Skin epidermis (tissue), 12 donors: ENCODE measurements around the gene ATG2A.

Experiments used
- H3K27ac ChIP-seq, 21 experiments: fragments of 200-600 bp; sonication (generic) in 11 of 21; one replicate each; pipeline ENCODE4 v1.5.0; 2020; ENCODE audit warnings: mild to moderate bottlenecking in 3 of 21, inconsistent platforms in 2 of 21, moderate library complexity in 2 of 21
- H3K4me3 ChIP-seq, 7 experiments: fragments of 200-600 bp; sonication (generic) in 2 of 7; one replicate each; pipeline ENCODE4 v1.5.0; 2020; ENCODE audit warnings: inconsistent platforms in 2 of 7, mild to moderate bottlenecking in 2 of 7, moderate library complexity in 1 of 7

Gene ATG2A

DNA sequence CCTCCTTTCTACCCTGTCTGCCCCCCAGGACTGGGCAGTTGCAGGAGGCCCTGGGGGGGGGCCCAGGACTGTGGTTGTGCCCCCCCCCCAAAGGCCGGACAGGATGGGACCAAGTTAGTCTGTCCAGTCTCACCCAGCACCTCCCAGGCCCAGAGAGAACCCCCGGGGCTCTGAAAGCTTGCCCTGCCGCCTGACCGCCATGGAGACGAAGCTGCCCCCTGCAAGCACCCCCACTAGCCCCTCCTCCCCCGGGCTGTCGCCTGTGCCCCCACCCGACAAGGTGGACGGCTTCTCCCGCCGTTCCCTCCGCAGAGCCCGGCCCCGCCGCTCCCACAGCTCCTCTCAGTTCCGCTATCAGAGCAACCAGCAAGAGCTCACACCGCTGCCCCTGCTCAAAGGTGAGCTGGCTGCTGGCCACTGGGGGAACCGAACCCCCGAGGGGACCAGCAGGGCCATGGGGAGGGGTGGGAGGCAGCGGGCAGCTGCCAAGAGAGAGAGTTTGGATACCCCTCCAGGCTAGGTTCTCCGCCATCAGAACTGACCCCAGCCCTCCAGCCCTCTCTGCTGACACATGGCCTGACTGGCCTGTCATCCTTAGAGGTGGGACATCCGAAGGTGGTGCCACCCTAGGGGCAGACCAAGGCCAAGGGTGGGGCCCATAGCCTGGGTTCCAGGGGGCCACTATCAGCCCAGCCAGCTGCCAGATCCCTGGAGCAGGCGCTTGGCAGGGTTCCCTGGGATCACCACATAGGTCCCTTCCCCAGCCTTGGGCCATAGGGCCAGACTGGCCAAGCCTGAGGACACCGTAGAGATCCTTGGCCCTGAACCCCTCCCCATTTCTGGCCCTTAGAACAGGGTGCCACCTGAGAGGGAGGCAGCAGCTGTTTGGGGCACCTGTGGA lies 8.8 kb upstream of the ATG2A start:
- peak overlapping the region in 8 of 21 experiments; percentile 6 to 95 (median 92) for H3K27ac ChIP-seq

DNA sequence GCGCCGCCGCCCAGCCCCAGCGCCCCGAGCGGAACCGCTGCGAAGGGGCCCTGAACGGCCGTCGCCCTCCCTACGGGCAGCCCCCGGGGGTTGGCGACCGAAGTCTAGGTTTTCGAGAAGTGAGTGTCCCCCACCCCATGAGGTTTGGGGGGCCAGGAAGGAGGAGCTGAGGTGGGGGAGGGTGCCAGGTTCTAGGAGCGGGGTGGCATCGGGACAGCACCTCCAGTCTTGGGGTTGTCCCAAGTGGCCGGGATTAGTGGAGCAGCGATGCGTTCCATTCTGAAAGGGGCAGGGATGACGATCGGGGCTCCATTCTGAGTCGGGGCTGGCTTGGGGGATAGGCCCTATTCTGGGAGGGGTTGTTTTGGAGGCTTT lies 7.9 kb upstream of the ATG2A start:
- H3K27ac ChIP-seq, result peak overlapping the region; percentile 32 to 98 (median 94)
- peak overlapping the region; percentile 67 to 99 (median 92) for H3K4me3 ChIP-seq

More for the DNA sequence above, 8.8 kb upstream of the ATG2A start:
- H3K4me3 ChIP-seq, result peak overlapping the region; percentile 67 to 99 (median 92)

DNA sequence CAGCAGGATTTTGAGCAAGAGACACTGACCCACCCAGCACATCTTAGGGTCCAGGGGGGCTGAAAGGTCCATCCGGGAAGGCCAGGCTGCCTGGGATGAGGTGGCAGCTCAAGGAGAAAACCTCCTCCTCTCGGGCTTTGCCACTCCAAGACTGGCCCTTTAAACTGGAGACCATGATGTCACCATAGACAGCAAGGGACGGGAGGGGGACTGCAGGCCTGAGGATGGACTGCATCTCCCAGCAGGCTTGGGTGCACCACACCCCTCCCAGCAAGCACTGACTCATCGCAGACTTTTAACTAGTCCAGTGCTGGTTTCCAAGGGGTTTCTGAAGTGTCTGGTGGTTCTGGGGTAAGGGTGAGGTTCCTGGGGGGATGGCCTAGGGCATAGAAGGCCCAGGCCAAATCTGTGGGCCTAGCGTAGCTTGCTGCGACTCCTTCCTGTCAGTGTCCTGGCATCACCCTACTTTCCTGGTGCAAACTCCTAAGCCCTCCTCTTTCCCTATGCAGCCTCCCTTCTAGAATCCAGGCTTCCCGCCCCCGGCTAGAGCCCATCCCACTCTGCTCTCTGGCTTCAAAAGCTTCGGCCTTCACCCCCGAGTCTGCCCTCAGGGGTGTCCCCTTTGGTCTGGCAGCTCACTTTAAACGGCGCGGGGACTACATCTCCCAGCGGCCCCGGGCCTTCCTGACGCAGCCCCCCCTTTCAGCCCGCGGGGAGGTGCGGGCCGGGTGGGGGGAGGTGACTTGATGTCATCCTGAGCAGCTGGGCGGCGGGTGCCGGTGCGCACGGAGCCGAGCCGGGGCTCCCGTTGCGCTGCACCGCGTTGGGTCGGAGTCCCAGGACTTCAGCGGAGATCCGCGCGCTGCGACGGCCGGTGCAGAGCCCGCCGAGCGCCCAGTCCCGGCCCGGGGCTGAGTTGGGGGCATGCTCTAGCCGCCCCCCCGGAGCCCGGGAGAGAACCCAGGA lies 7.2 kb upstream of the ATG2A start, which contains the start of gene PPP2R5B:
TSS of gene PPP2R5B (plus strand) at position 746 of the 966 bp plus-strand sequence. CDS start 1,046 bp downstream, outside the sequence.
- H3K27ac ChIP-seq, result peak within 1 kb of the TSS; percentile 54 to 98 (median 94)
- peak within 1 kb of the TSS; percentile 67 to 99 (median 92) for H3K4me3 ChIP-seq

DNA sequence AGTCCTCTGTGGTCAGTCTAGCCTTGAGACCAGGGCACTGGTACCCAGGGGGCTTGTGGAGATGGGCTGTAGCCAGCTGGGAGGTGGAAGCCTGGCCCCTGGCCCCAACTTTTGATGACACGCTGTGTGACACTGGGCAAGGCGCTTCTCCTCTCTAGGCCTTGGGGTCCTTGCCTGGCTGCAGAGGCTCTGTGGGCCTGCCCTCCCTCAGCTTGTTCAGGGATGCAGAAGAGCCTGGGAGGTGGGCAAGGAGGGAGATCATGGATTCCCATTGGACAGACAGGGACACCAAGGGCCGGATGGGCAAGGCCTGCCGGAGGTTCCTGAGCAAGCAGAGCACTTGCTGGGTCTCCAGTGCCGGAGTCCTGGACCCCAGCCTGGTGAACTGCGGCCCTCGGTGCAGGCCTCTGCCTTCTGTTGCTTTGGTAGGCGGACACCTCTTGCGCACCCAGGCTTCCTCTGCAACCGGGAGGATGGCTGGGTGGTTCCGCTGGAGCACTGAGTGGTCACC lies 6.2 kb upstream of the ATG2A start:
- peak overlapping the region in 7 of 21 experiments; percentile 14 to 96 (median 94) for H3K27ac ChIP-seq

DNA sequence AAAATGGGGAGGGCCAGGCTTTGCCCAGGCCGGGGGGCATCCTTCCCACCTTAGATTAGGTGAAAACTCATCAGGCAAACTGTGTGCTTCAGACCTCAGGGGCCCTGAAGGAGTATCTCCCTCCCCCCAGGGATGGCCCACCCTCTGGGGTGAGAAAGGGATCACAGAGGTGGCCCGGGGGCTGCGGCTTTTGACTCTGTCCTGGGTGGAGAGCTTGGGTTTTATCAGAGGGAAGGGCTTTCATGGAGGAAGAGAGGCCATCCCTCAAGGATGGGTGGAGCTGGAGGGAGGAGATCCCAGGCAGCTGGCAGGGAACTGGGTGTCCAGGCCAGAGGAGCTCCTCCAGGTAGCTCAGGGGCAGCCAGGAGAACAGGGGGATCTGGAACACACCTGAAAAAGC lies 4.4 kb upstream of the ATG2A start:
- no peak overlapping the region for H3K27ac ChIP-seq
- no peak overlapping the region for H3K4me3 ChIP-seq

More for the DNA sequence above, 6.2 kb upstream of the ATG2A start:
- H3K4me3 ChIP-seq, result no peak overlapping the region

DNA sequence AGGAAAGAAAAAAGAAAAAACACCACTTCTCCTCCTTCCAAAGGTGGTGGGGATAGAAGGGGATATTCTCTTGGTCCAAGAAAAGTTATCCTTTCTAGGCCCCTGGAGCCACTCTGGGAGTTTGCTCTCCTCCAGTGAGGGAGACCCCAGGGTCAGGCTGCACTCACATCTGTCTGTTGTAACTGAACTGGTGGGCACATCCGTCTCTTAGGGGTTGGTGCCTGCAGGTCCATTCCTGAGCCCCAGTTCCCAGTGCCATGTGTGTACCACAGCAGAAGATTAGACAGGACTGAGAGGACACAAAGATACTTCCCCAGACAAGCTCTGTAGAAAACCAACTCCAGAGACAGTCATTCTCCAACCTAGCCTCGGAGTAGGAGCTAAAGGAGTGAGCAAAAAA lies 3.1 kb upstream of the ATG2A start:
- Histone ChIP-seq H3K4me3 (no peak overlapping the region), H3K27ac (no peak overlapping the region)

DNA sequence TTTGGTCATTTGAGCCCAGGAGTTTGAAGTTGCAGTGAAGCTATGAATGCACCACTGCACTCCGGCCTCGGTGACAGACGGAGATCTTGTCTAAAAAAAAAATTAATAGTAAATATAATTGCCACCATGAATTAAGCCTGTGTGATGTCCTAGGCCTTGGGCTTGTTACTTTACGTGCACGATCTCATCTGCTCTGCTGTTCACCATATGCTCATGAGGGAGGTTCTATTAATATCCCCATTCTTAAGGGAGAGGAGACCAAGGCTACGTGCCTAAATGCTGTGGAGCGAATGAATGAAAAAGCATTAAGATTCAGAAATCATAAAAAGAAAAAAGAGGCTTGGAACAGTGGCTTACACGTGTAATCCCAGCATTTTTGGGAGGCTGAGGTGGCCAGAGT lies 2.6 kb upstream of the ATG2A start:
- no peak overlapping the region for H3K27ac ChIP-seq
- H3K4me3 ChIP-seq, result no peak overlapping the region

DNA sequence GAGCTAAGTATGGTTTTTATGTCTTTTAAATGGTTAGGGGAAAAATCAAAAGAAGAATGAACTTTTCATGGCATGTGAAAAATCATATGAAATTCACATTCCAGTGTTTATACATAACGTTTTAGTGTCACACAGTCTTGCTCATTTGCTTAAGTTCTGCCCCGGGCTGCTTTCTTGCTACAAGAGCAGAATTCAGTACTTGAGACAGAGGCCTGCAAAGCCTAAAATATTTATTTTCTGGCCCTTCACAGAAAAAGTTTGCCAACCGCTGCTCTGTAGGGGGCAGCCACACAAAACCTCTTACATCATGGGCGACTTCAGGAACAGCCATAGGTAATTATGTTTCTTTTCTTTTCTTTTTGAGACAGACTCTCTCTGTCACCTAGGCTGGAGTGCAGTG lies 1.0 kb upstream of the ATG2A start:
- H3K4me3 ChIP-seq, result peak overlapping the region in 6 of 7 experiments; percentile 16 to 87 (median 28)
- peak overlapping the region in 20 of 21 experiments; percentile 1 to 91 (median 62) for H3K27ac ChIP-seq

DNA sequence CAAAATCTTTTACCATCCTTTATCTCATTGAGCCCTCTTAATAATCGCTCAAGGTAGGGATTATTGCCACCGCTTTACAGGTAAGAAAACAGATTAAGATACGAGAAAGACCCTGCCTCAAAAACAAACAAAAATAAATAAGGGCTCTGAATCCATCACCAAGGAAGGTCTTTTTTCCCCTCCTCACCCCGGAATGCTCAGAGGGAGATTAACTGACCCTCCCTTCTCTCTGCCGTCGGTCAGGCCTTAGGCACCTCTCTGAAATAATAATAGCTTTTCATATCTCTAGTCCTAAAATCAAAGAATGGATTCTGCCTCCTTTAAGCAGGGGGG lies 620 bp upstream of the ATG2A start:
- H3K27ac ChIP-seq, result peak overlapping the region in 20 of 21 experiments; percentile 1 to 91 (median 65)
- peak overlapping the region; percentile 16 to 87 (median 29) for H3K4me3 ChIP-seq

DNA sequence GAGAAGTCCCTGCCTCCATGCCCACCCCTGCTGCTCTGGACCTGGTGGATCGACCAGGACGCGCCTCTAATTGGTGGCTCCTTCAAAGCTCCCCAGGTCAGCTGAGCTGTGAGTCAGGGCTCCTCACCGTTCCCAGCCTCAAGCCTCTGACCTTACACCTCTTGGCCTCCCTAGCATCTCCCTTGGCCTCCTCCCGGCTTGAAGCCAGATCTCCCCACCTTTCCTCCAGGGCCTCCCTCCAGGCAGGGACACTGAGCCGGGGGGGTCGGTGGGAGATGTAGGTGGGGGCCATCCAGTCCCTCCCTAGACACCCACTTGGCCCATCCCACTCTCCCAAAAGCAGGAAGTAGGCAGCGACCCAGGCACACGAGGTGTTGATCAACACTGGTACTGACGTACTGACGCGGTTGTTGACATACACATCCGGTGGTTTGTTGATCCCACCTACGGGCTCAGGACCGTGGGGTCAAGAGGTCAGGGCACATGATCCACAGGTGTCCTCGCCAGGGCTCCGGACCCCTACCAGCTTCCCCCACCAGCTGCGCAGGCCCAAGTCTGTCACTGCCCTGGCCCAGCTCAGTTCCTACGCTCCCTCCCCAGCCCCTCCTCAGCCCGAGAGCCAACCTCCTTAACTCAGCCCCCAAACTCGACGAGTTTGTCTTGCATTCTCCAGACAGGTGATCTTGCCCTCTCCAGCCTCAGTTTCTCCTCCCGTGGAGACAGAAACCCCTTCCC lies 802 bp downstream of the ATG2A start:
- peak overlapping the region; percentile 46 to 97 (median 82) for H3K4me3 ChIP-seq
- H3K27ac ChIP-seq, result peak overlapping the region; percentile 58 to 95 (median 86)

DNA sequence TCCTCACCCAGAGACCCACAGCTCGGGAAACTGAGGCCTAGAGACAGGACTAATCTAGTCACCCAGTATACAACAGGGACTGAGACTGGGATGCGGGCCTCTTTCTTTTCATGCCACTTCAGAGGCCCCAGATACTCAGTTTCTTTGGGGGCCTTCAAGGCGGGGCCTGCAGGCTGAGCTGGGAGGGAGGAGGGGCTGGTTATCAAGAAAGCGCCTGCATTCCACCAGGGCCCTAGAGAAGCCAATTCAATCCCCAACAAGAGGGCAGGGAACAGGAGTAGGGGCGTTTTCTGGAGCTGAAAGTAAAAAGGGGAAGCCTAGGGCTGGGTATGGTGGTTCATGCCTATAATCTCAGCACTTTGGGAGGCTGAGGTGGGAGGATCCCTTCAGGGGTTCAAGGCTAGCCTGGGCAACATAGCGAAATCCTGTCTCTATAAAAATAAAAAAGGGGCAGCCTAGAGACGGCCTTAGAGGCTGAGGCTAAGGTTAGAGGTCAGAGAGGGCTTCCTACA lies 1.6 kb downstream of the ATG2A start:
- H3K4me3 ChIP-seq, result peak overlapping the region in 4 of 7 experiments; percentile 67 to 87 (median 84)

DNA sequence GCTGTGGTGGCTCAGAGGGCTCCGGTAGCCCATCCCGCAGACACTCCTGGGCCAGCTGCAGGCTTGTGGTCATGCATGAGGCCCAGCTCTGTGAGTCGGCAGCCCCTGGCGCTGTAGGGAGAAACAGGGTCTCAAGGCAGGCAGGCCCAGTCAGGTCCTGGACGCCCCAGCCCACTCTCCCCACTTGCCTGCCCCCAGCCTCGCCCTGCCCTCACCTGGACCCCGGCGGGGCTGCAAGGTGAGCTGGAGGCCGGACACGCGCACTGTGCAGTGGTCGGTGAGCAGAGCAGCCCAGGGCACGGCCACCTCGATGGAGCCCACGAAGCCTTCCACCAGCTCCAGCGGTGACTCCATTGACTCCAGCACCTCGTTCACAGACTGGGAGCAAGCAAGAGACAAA lies 2.9 kb downstream of the ATG2A start:
- H3K27ac ChIP-seq, result no peak overlapping the region
- no peak overlapping the region for H3K4me3 ChIP-seq

More for the DNA sequence above, 1.6 kb downstream of the ATG2A start:
- H3K27ac ChIP-seq, result peak overlapping the region in 17 of 21 experiments; percentile 76 to 95 (median 88)

DNA sequence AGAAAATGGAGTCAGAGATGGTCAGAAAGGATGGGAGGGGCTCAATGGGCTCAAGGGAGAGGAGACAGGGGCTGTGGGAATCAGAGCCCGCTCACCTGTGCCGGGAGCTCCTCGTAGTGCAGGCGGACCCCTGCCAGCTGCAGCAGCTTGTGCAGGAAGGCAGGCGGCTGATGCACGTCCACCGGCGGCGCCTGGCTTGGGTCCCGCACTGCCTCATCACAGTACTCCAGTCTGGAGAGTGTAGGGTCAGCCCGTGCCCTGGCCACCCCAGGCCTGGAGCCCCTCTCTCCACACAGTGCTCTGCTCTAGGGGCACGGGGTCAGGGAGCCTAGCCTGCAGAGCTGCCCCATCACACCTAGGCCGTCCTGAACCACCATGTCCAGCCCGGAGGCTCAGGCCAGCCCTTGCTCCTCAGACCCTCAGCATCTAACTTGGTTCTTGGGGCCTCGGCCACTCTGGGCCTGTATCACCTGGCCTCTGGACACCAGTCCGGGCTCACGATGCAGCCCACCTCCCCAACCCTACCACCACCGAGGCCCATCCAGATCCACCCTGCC lies 3.8 kb downstream of the ATG2A start:
- H3K4me3 ChIP-seq, result no peak overlapping the region
- no peak overlapping the region for H3K27ac ChIP-seq

DNA sequence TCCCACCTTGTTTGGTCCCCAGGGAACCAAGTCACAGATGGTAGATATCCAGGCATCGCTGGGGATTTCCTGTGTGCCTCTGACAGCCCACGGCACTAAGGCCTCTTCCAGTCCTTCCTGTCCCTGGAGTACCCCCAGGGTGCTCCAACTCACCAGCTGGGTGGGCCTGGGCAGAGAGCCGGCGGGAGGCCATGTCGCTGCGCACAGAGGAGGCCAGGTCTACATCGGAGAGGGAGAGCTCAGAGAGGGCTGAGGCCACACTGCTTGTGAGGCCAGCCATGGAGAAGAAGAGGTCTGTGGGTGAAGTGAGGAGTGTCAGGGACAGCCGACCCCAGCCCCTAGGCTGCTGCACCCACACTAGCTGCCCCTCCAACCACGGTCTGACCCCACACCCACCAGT lies 5.3 kb downstream of the ATG2A start:
- Histone ChIP-seq H3K4me3 (no peak overlapping the region), H3K27ac (no peak overlapping the region)

DNA sequence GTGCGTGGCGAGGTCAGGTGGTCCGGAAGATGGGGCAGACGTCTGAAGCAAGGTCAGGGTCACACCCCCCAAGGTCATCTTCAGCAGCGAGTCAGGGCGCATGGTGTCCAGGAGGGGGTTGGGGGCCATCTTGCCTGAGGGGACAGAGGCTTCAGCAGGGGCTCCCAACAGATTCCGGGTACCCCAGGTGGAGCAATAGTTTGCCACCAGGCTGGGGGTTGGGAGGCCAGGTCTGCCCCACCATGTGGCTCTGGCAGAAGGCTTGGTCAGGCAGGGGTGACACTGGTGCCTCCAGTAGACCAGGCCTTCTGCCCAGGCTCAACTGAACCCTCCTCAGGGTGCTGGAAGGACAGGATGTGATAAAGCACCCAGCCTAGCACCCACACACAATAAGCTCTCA lies 5.9 kb downstream of the ATG2A start:
- Histone ChIP-seq H3K4me3 (no peak overlapping the region), H3K27ac (no peak overlapping the region)

DNA sequence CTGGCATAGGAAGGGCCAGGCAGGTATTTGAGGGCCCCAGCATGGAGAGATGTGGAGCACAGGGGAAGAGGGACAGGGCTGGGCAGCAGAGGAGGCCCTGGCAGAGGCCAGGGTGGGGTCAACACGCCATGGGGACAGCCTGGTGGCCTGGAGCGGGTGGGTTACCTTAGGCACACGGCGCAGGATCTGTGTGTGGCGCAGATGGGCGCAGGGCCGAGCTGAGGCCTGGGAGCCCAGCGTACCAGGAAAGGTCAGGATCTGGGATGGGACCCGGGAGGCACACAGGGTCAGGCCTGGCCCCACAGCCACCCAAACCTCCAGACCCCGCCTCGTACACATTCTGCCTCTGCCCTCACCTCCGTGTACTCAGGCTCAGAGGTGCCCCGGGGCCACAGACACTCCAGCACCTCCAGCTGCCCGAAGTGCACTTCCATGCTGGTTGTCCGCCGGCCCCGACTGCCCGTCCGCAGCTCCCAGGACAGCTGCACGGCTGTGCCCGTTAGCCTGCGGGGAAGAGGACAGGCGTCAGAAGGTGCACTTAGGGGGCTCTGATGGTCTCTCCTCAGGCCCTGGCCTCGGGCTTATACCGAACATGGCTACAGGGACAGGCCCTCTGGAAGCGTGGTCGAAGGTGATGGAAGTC lies 6.4 kb downstream of the ATG2A start:
- H3K4me3 ChIP-seq, result no peak overlapping the region

DNA sequence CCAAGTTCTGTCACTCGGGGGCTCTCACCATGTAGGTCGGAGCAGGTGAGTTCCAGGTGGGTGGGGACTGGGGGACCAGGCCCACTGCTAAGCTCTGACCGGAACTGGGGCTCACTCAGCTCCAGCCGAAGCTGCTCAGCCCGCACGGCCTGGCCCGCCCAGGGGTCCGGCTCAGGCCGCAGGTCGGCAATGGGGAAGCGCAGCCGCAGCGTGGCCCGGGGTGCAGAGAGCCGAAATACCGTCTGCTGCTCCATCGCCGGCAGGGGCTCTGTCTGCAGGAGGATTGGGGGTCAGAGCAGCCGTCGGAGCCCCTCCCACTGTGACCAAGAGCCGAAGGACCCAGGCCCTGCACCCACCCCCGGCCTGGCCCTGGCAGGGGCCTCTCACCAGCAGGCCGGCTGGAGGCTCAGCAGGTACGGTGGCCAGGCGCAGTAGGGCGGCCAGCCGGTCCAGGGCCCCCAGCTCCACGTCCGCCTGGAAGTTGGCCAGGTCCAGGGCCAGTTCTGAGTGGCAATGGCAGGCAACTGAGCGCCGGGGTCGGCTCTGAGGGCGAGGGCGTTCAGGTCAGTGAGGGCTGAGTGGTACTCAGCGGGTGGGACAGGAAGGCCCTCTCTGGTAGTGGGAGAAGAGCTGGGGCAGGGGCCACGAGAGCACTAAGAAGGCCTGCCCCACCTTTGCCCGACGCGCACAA lies 7.2 kb downstream of the ATG2A start:
- Histone ChIP-seq H3K4me3 (no peak overlapping the region), H3K27ac (no peak overlapping the region)

More for the DNA sequence above, 6.4 kb downstream of the ATG2A start:
- no peak overlapping the region for H3K27ac ChIP-seq

DNA sequence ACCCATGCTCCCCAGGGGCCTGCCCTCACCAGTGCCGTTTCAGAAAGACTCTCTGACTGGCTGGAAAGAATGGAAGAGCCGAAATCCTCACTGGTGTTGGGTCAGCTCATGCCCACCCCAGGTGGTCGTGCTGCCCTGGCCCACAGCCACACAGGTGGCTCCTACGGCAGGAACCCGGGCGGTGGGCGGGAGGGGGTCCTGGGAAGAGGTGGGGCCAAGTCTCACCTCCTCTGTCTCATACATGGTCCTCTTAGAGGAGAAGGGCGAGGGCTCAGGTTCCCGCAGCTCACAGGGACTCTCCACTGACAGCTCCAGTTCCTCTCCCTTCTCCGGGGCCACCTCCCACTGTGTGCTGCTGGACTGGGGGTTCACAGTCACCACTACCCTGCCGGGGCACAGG lies 8.2 kb downstream of the ATG2A start:
- H3K27ac ChIP-seq, result no peak overlapping the region

More for the DNA sequence above, 8.2 kb downstream of the ATG2A start:
- H3K4me3 ChIP-seq, result no peak overlapping the region
